A673 (cell line): Measurements from ENCODE around the gene SMARCE1.

Experiments used
- EZH2 ChIP-seq: fragments of 200-600 bp; sonication (generic); IDR thresholded peaks from 2 replicates; pipeline ENCODE4 v1.6.1; 2017; ENCODE audit warnings: borderline replicate concordance, low read depth, mild to moderate bottlenecking, mixed read lengths, antibody characterized with exemption, low read length; ENCODE audit not compliant: poor library complexity, severe bottlenecking
- TF ChIP-seq, protein P1 (sequence below): fragments of 300-800, 200-600 bp; sonication (generic); conservative IDR thresholded peaks from 2 replicates; pipeline ENCODE4 v1.5.1; 2017; ENCODE audit warnings: low read depth, mild to moderate bottlenecking, antibody characterized with exemption, low read length, moderate library complexity, mixed read lengths

GRCh38 chr17:40597556-40598300, 49.9 kb downstream of the SMARCE1 start:
- TF ChIP-seq, protein P1, sequence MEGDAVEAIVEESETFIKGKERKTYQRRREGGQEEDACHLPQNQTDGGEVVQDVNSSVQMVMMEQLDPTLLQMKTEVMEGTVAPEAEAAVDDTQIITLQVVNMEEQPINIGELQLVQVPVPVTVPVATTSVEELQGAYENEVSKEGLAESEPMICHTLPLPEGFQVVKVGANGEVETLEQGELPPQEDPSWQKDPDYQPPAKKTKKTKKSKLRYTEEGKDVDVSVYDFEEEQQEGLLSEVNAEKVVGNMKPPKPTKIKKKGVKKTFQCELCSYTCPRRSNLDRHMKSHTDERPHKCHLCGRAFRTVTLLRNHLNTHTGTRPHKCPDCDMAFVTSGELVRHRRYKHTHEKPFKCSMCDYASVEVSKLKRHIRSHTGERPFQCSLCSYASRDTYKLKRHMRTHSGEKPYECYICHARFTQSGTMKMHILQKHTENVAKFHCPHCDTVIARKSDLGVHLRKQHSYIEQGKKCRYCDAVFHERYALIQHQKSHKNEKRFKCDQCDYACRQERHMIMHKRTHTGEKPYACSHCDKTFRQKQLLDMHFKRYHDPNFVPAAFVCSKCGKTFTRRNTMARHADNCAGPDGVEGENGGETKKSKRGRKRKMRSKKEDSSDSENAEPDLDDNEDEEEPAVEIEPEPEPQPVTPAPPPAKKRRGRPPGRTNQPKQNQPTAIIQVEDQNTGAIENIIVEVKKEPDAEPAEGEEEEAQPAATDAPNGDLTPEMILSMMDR, result no peak
- TF ChIP-seq EZH2, result no peak
